K562 (cell line): Measurements from ENCODE around the gene SLC7A14. TPM values are rescaled to one million over a fixed set of nuclear protein-coding genes. Genes with fewer than 3 reads are reported as not detected.

Experiments used
- ATAC-seq: fragments of 200-7000 bp; cut with Tn5 transposase; 3 replicates; pipeline ENCODE4 v1.9.1; 2020; ENCODE audit warnings: moderate library complexity
- BruUV-seq: library from RNA; stranded (reverse); fragments of 400-500 nt; replicated peaks from 2 replicates; lab custom pipeline; 2021; lab: Mats Ljungman, UMichigan
- CTCF ChIA-PET: fragments of 300-600 bp; formaldehyde crosslinking; extraction: SDS; loops from one replicate; lab custom pipeline; 2021; ENCODE audit warnings: low intra/inter-chr PET ratio; lab: Yijun Ruan, JAX
- POLR2A ChIA-PET: fragments of 300-600, 350-650 bp; sonication (Branson Sonifier 250); formaldehyde crosslinking; extraction: SDS; loops from one replicate; lab custom pipeline; 2021; ENCODE audit warnings: antibody characterized with exemption, inconsistent platforms; lab: Yijun Ruan, JAX
- DNase-seq, 4 experiments: peaks; one replicate each; pipeline versions ENCODE4 v3.0.0 to v3.0.0-alpha.2; 2011 to 2018; ENCODE audit warnings: low spot score in 3 of 4, mixed read lengths in 3 of 4; ENCODE audit errors: extremely low read depth in 1 of 4
- FAIRE-seq: peaks from 2 replicates; lab custom pipeline; 2011; peaks lifted over from hg19 to GRCh38; lab: Jason Lieb, UNC
- H2AFZ ChIP-seq: 2 replicates; pipeline ENCODE4 v1.6.0; 2011; ENCODE audit warnings: low read depth, low read length, control low read depth, inconsistent platforms
- H3K27ac ChIP-seq: fragments of 200-600 bp; 3 replicates; pipeline ENCODE4 v1.8.0; 2011; ENCODE audit warnings: low read depth, mild to moderate bottlenecking, control low read depth, inconsistent platforms, low read length, moderate library complexity, mixed read lengths; ENCODE audit errors: extremely low read depth
- H3K27me3 ChIP-seq, 2 experiments: fragments of 300-600 bp in 1 of 2; 2 replicates in 1 of 2; 3 replicates in 1 of 2; pipeline versions ENCODE4 v1.6.0 to v1.8.0; 2011; ENCODE audit warnings: inconsistent platforms in 2 of 2, low read length in 2 of 2, mild to moderate bottlenecking in 1 of 2, mixed read lengths in 1 of 2, moderate library complexity in 1 of 2; ENCODE audit not compliant: control insufficient read depth in 2 of 2, insufficient read depth in 2 of 2
- H3K36me3 ChIP-seq: fragments of 300-600 bp; 3 replicates; pipeline ENCODE4 v1.8.0; 2011; ENCODE audit warnings: mild to moderate bottlenecking, low read length, inconsistent platforms; ENCODE audit not compliant: control insufficient read depth, insufficient read depth
- H3K4me1 ChIP-seq, 2 experiments: fragments of 200-600 bp in 1 of 2; replicated peaks in 1 of 2; 2 replicates in 1 of 2; 3 replicates in 1 of 2; pipeline versions ENCODE4 v1.5.1 to v1.8.0; 2011; ENCODE audit warnings: inconsistent platforms in 2 of 2, low read length in 2 of 2, mild to moderate bottlenecking in 1 of 2, mixed read lengths in 1 of 2, moderate library complexity in 1 of 2; ENCODE audit not compliant: control insufficient read depth in 2 of 2, insufficient read depth in 2 of 2
- H3K4me2 ChIP-seq: 2 replicates; pipeline ENCODE4 v1.6.1; 2011; ENCODE audit warnings: low read length, control low read depth, inconsistent platforms, mixed read lengths; ENCODE audit not compliant: insufficient read depth
- H3K4me3 ChIP-seq: fragments of 200-600 bp; sonication (generic), shearing (Covaris generic); 2 replicates; pipeline ENCODE4 v1.5.1; 2016; ENCODE audit warnings: control low read depth, inconsistent platforms
- H3K79me2 ChIP-seq: fragments of 200-600 bp; 3 replicates; pipeline ENCODE4 v1.8.0; 2011; ENCODE audit warnings: low read length, inconsistent platforms; ENCODE audit not compliant: control insufficient read depth, insufficient read depth
- H3K9ac ChIP-seq, 2 experiments: 2 replicates each; pipeline versions ENCODE4 v1.6.0 to v1.6.1; 2011; ENCODE audit warnings: low read depth in 2 of 2, low read length in 2 of 2, control low read depth in 1 of 2, inconsistent platforms in 1 of 2, mild to moderate bottlenecking in 1 of 2, mixed read lengths in 1 of 2; ENCODE audit not compliant: insufficient read depth in 1 of 2
- H3K9me1 ChIP-seq: one replicate; pipeline ENCODE4 v1.6.0; 2011; ENCODE audit warnings: inconsistent platforms, mild to moderate bottlenecking, low read length, moderate library complexity; ENCODE audit not compliant: control insufficient read depth, insufficient read depth
- H3K9me3 ChIP-seq: replicated peaks from 2 replicates; pipeline ENCODE4 v1.5.1; 2011; ENCODE audit warnings: low read depth, low read length, inconsistent platforms; ENCODE audit not compliant: control insufficient read depth, insufficient read depth
- H4K20me1 ChIP-seq: replicated peaks from 2 replicates; pipeline ENCODE4 v1.6.1; 2011; ENCODE audit warnings: low read length, inconsistent platforms, mixed read lengths; ENCODE audit not compliant: control insufficient read depth, insufficient read depth
- BRCA1 ChIP-seq, 2 experiments: fragments of 450-650 bp in 1 of 2; sonication (generic) in 1 of 2; formaldehyde crosslinking in 1 of 2; IDR thresholded peaks; 2 replicates each; pipeline versions ENCODE4 v1.5.0 to v1.6.1; 2017 to 2020; ENCODE audit warnings: mild to moderate bottlenecking in 1 of 2, missing genetic modification reagents in 1 of 2
- BRD4 ChIP-seq: fragments of 200-600 bp; sonication (generic); IDR thresholded peaks from 2 replicates; pipeline ENCODE4 v1.6.1; 2017; ENCODE audit warnings: inconsistent platforms
- EHMT2 ChIP-seq: fragments of 450-650 bp; IDR thresholded peaks from 2 replicates; pipeline ENCODE4 v1.6.1; 2018; ENCODE audit warnings: antibody characterized with exemption
- HNRNPUL1 ChIP-seq: fragments of 200-400 bp; formaldehyde crosslinking; IDR thresholded peaks from 2 replicates; pipeline ENCODE4 v1.6.1; 2017; ENCODE audit warnings: low read length
- L3MBTL2 ChIP-seq: fragments of 450-650 bp; IDR thresholded peaks from 2 replicates; pipeline ENCODE4 v1.6.1; 2016; ENCODE audit warnings: mild to moderate bottlenecking, moderate library complexity
- MEIS2 ChIP-seq: fragments of 450-650 bp; IDR thresholded peaks from 2 replicates; pipeline ENCODE4 v1.6.1; 2014; ENCODE audit warnings: mild to moderate bottlenecking; ENCODE audit not compliant: partially characterized antibody
- NFATC3 ChIP-seq: fragments of 450-650 bp; IDR thresholded peaks from 2 replicates; pipeline ENCODE4 v1.6.1; 2017; ENCODE audit warnings: mild to moderate bottlenecking
- PTRF ChIP-seq: fragments of 450-650 bp; IDR thresholded peaks from 2 replicates; pipeline ENCODE4 v1.6.1; 2016; ENCODE audit warnings: mild to moderate bottlenecking, missing genetic modification characterization, missing compliant biosample characterization
- PURB ChIP-seq: sonication (generic); formaldehyde crosslinking; IDR thresholded peaks from 2 replicates; pipeline ENCODE4 v1.9.0; 2021; ENCODE audit warnings: low read depth, mild to moderate bottlenecking, missing genetic modification reagents
- SP1 ChIP-seq: sonication (generic); formaldehyde crosslinking; IDR thresholded peaks from 2 replicates; pipeline ENCODE4 v1.8.1; 2022; ENCODE audit warnings: mild to moderate bottlenecking, missing genetic modification reagents
- ZEB2 ChIP-seq: fragments of 450-650 bp; IDR thresholded peaks from 2 replicates; pipeline ENCODE4 v1.6.1; 2016
- ZNF408 ChIP-seq: fragments of 250-450 bp; sonication (Bioruptor Pico); IDR thresholded peaks from 2 replicates; pipeline ENCODE4 v1.4.0; 2020; ENCODE audit warnings: low read depth, mild to moderate bottlenecking, moderate library complexity
- ZNF431 ChIP-seq: sonication (generic); formaldehyde crosslinking; IDR thresholded peaks from 2 replicates; pipeline ENCODE4 v1.8.0; 2022; ENCODE audit warnings: mild to moderate bottlenecking, missing genetic modification reagents
- WGBS: fragments of 100-300 bp; shearing (Covaris generic); methylation state at CpG from one replicate; pipeline ENCODE4 v1.1.6; 2016; ENCODE audit warnings: low coverage, mixed read lengths; ENCODE audit not compliant: insufficient coverage; ENCODE audit errors: missing lambda C conversion rate; 5-methylcytosine and 5-hydroxymethylcytosine counted together
- in situ Hi-C: fragments of 300-500 bp; cut with MboI; formaldehyde crosslinking; loops from 4 replicates; pipeline ENCODE4 v1.15.0; 2018; ENCODE audit warnings: inconsistent platforms, mixed read lengths
- intact Hi-C: fragments of 100-400 bp; cut with micrococcal nuclease; formaldehyde crosslinking; loops from 2 replicates; pipeline ENCODE4 v1.14.2; 2022
- polyA plus RNA-seq, 8 experiments: library from polyadenylated mRNA; depleted of rRNA in 4 of 8; stranded (reverse) in 5 of 8; unstranded in 3 of 8; fragments of >200 nt; fragmentation: Nextera tagmentation in 2 of 8; fragmentation: Illumina TruSeq in 1 of 8; extraction: Ambion mirVana in 2 of 8; extraction: Trizol in 1 of 8; gene quantifications; 2 replicates each; pipeline versions ENCODE4 v1.2.1 to v1.2.3, GENCODE V29; 2011 to 2014; ENCODE audit warnings: inconsistent platforms in 1 of 8, missing spikeins in 1 of 8
- total RNA-seq, 7 experiments: library from RNA; depleted of rRNA in 6 of 7; stranded (reverse); fragments of >200 nt in 6 of 7; fragmentation: Illumina TruSeq in 2 of 7; extraction: Trizol in 2 of 7; gene quantifications; 2 replicates each; pipeline versions ENCODE4 v1.2.1 to v1.2.3, GENCODE V29; 2011 to 2021; ENCODE audit warnings: low replicate concordance in 1 of 7
- TF ChIP-seq, protein P1 (sequence below), 2 experiments: fragments of 450-650 bp; IDR thresholded peaks; 2 replicates each; pipeline ENCODE4 v1.6.1; 2016
- TF ChIP-seq, protein P2 (sequence below): fragments of 450-650 bp; IDR thresholded peaks from 2 replicates; pipeline ENCODE4 v1.6.1; 2016

SLC7A14 gene
- total and polyA plus RNA-seq, 9 of the 15 experiments (the other 6 are each of a cell fraction or from before 2014, with no cell fraction given), result not detected

DNA sequence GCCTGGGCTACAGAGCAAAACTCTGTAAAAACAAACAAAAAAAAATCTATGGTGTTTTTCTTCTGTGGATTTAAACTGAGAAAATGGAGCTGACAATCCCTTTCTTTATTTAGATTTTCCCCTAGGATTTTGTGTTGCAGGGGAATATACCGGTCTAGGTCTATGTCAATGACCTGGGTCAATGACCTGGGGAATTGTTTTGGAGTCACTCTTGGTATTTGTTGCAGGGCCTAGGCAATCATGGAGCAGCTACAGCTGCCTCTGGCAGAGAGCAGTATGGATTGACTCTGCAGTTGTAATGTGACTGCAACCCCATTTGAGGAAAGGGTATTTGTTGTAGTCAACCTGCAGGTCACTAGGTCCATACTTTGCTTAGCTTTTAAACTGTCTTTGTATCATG is 37.6 kb upstream of the SLC7A14 start:
- BruUV-seq, result no TSS peak
- 47% methylated on average over 1 of the region's 1 CpG for WGBS

DNA sequence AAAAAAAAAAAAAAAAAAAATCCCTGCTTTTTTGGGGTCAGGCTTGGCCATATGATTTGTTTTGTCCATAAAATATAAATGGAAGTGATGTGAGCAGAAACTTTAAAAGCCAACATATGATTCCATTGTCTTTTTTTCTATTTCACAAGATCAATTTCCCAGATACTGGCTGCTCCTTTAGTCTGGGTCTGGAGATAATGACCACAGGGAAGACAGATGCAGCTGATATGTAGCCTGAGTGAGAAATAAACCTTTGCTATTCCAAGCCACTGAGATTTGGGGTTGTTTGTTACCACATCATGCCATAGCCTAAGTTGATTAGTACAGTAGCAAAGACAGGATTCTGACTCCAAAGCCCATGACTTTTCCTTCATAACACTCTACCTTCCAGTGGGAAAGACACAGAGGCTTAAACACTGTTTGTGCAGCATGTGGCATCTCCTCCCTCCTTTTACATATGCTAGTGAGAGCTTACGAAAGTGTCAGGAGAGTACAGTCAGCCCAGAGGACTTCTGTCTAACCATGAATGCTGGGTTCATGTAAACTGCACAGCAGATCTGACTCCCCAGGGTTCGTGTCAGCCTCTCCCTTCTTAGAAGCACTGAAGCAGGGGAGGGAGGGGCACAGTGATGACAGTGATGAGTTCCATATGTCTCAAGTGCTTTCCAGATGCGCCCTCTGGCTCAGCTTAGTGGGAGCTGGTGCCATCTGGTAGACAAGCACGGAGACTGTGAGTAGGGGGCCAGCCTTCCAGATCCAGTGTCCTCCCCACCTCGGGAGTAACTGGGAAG is 36.7 kb upstream of the SLC7A14 start:
- FAIRE-seq (peak; percentile 82), ATAC-seq (peak; percentile 96), DNase-seq (peak; percentile 20 to 68 (median 44))
- in situ Hi-C loops (no loop called here), intact Hi-C loops (loop anchor here (5.0 kb wide), 3 partner anchors 70 to 210 kb away; no protein-coding TSS in a partner anchor)
- Histone ChIP-seq H3K4me3 (no peak overlapping the region), H4K20me1 (no peaks in the 10 kb centered on the region), H3K36me3 (no peaks in the 10 kb centered on the region), H3K79me2 (no peaks in the 10 kb centered on the region), H2AFZ (peak overlapping the region; percentile 51; the same call in 1 of the 2 replicates), H3K9me1 (no peaks in the 10 kb centered on the region), H3K27me3 (no peaks in the 10 kb centered on the region), H3K4me2 (peak overlapping the region; percentile 55), H3K9ac (peak overlapping the region in 1 of 2 experiments; percentile 3; a peak in 1 of 4 replicates), H3K9me3 (no peaks in the 10 kb centered on the region), H3K4me1 (peaks cover 4 to 8% of the 10 kb centered on the region in 2 experiments; a peak in 3 of 5 replicates), H3K27ac (no peak overlapping the region)
- ChIA-PET POLR2A (interaction anchor here (0.9 to 1.2 kb wide), 4 partner anchors 11 to 265 kb away, joined by 3 to 4 read pairs (median 3); partner anchors contain the start of gene SKIL), CTCF (no interaction called here)
- no TSS peak for BruUV-seq
- 20% methylated on average over 4 of the region's 5 CpGs for WGBS
- TF ChIP-seq, protein P1, sequence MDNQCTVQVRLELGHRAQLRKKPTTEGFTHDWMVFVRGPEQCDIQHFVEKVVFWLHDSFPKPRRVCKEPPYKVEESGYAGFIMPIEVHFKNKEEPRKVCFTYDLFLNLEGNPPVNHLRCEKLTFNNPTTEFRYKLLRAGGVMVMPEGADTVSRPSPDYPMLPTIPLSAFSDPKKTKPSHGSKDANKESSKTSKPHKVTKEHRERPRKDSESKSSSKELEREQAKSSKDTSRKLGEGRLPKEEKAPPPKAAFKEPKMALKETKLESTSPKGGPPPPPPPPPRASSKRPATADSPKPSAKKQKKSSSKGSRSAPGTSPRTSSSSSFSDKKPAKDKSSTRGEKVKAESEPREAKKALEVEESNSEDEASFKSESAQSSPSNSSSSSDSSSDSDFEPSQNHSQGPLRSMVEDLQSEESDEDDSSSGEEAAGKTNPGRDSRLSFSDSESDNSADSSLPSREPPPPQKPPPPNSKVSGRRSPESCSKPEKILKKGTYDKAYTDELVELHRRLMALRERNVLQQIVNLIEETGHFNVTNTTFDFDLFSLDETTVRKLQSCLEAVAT (IDR thresholded peaks at IDR 0.05), result no peak
- TF ChIP-seq L3MBTL2, result 0 out of 2 replicates have a peak, but pooled peaks have one; percentile 6
- TF ChIP-seq PURB (CRISPR knock-in tag), result no peak
- TF ChIP-seq ZNF431, result no peak
- no peak for TF ChIP-seq NFATC3
- TF ChIP-seq BRD4, result no peak
- no peak for TF ChIP-seq EHMT2
- peak; percentile 94 for TF ChIP-seq MEIS2
- no peak for TF ChIP-seq ZEB2
- TF ChIP-seq, protein P2, sequence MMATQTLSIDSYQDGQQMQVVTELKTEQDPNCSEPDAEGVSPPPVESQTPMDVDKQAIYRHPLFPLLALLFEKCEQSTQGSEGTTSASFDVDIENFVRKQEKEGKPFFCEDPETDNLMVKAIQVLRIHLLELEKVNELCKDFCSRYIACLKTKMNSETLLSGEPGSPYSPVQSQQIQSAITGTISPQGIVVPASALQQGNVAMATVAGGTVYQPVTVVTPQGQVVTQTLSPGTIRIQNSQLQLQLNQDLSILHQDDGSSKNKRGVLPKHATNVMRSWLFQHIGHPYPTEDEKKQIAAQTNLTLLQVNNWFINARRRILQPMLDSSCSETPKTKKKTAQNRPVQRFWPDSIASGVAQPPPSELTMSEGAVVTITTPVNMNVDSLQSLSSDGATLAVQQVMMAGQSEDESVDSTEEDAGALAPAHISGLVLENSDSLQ, result peak; percentile 79
- no peak for TF ChIP-seq SP1

More for the DNA sequence above, 37.6 kb upstream of the SLC7A14 start:
- Histone ChIP-seq H3K36me3 (no peaks in the 10 kb centered on the region), H3K27me3 (no peaks in the 10 kb centered on the region), H3K4me2 (no peak overlapping the region), H3K4me3 (no peak overlapping the region), H3K9me3 (no peaks in the 10 kb centered on the region), H2AFZ (no peak overlapping the region), H3K27ac (no peak overlapping the region), H3K9me1 (no peaks in the 10 kb centered on the region), H3K79me2 (no peaks in the 10 kb centered on the region), H3K4me1 (peaks cover 4 to 8% of the 10 kb centered on the region in 2 experiments; a peak in 3 of 5 replicates), H4K20me1 (no peaks in the 10 kb centered on the region)
- CTCF ChIA-PET, result no interaction called here
- ATAC-seq, result no peak
- FAIRE-seq, result no peak
- in situ Hi-C loops (no loop called here), intact Hi-C loops (loop anchor here (5.0 kb wide), 3 partner anchors 69 to 211 kb away; no protein-coding TSS in a partner anchor)
- POLR2A ChIA-PET, result interaction anchor here (0.6 to 1.2 kb wide), 7 partner anchors 9 to 266 kb away, joined by 3 to 4 read pairs (median 3); partner anchors contain the start of gene SKIL
- no peak for TF ChIP-seq BRCA1 (IDR thresholded peaks at IDR 0.05)
- TF ChIP-seq BRCA1 (CRISPR knock-in tag; IDR thresholded peaks at IDR 0.05), result no peak
- no peak for TF ChIP-seq EHMT2
- no peak for TF ChIP-seq ZNF408 (CRISPR knock-in tag)
- TF ChIP-seq HNRNPUL1, result no peak
- no peak for TF ChIP-seq PTRF
- TF ChIP-seq, all 486 proteins: peak for 0
- DNase-seq, result no peak
- no peak overlapping the region for H3K9ac ChIP-seq
